Measurements from ENCODE around the gene RNF217.
"Not testable (repeated sequence)": the region's sequence is repeated elsewhere in the genome, so short reads cannot be mapped to it uniquely, and the experiment has no call there.

The RNF217 gene

DNA sequence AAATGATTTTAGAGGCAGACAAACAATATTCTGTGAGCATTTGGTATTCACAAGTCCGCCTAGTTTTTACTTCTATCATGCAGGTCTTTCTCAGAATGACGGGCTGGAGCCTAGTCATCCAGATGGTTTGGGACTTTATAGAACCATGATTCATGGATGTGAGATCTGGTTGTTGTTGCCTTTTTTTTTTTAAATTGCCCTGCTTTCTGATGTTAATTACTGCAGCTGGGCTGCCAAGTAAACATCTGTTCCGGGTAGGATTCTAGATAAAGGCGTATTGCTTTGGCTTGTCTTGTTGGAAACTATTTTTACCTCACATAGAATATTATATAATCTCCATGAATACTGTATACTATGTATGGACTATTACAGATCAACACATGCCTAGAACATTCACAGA lies 58.1 kb downstream of the RNF217 start:
- no peak for DNase-seq

DNA sequence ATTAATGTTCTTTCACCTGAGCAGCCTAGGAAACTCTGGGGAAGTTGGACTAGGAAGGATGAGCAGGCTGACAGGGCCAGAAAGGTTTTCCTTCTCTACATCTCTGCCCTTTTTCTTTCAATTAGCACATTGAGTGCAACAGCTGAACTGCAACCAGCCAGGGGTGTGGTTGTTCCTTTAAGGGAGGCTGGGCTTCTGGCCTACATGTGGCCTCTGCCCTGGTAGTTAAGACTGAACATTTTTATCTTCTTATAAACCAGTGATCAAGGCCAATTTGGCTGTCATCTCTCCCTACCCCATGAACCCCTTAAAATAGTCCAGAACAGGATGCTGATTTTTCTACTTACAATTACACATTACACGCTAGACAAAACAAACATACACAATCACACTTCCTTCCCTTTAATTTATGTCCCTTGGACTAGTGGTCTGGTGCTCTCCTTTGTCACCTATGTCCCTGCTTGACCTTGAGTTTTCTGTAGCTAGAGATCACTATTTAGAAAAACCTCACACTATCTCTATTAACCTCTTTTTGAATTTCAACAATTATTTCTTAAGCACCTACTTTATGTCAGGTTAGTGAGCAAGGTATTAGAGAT lies 60.3 kb downstream of the RNF217 start:
- DNase-seq, result no peak

DNA sequence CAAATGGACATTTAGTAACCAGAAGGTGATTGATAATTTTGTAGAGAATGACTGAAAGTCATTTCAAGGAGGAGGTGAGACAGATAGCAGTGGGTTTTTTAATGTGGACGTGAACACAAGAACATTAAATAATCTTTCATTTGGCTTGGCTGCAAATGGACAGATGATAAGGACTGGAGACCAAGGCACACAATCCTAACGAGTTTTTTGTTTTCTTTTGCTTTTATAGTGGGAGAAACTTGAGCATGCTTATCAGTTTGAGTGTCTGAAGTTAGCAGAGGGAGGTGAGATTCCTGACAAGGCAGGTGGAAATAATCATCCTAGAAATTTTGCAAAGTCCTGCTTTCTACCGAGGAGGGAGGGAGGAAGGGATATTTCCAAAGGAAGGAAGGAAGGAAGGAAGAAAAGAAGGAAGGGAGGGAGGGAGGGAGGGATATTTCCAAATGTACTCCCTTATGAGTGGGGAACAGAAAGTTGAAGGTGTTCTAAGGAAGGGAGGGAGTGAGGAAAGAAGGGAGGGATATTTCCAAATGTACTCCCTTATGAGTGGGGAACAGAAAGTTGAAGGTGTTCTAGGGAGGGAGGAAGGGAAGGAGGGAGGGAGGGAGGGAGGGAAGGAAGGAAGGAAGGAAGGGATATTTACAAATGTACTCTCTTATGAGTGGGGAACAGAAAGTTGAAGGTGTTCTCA lies 63.1 kb downstream of the RNF217 start:
- no peak for DNase-seq

DNA sequence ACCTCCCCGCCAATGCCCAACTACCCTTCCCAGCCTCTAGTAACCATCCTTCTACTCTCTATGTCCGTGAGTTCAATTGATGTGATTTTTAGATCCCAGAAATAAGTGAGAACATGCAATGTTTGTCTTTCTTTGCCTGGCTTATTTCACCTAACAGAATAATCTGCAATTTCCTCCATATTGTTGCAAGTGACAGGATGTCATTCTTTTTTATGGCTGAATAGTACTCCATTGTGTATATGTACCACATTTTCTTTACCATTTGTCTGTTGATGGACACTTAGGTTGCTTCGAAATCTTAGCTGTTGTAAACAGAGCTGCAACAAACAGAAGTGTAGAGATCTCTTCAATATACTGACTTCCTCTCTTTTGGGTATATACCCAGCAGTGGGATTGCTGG lies 65.0 kb downstream of the RNF217 start:
- DNase-seq, result no peak

DNA sequence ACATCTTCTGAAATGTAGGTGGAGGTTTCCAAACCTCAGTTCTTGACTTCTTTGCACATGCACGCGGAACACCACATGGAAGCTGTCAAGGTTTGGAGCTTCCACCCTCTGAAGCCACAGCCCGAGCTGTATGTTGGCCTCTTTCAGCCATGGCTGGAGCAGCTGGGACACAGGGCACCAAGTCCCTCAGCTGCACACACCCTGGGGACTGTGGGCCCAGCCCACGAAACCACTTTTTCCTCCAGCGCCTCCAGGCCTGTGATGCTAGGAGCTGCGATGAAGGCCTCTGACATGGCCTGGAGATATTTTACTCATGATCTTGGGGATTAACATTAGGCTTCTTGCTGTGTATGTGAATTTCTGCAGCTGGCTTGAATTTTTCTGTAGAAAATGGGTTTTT lies 68.7 kb downstream of the RNF217 start:
- DNase-seq, result no peak

DNA sequence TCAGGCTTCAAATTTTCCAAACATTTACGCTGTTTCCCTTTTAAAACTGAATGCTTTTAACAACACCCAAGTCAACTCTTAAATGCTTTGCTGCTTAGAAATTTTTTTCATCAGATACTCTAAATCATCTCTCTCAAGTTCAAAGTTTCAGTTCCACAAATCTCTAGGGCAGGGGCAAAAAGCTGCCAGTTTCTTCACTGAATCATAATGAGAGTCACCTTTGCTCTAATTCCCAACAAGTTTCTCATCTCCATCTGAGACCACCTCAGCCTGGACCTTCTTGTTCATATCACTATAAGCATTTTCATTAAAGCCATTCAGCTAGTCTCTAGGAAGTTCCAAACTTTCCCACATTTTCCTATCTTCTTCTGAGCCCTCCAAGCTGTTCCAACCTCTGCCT lies 69.1 kb downstream of the RNF217 start:
- no peak for DNase-seq

DNA sequence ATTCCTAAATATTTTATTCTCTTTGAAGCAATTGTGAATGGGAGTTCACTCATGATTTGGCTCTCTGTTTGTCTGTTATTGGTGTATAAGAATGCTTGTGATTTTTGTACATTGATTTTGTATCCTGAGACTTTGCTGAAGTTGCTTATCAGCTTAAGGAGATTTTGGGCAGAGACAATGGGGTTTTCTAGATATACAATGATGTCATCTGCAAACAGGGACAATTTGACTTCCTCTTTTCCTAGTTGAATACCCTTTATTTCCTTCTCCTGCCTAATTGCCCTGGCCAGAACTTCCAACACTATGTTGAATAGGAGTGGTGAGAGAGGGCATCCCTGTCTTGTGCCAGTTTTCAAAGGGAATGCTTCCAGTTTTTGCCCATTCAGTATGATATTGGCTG lies 72.7 kb downstream of the RNF217 start:
- DNase-seq, result not testable (repeated sequence)

DNA sequence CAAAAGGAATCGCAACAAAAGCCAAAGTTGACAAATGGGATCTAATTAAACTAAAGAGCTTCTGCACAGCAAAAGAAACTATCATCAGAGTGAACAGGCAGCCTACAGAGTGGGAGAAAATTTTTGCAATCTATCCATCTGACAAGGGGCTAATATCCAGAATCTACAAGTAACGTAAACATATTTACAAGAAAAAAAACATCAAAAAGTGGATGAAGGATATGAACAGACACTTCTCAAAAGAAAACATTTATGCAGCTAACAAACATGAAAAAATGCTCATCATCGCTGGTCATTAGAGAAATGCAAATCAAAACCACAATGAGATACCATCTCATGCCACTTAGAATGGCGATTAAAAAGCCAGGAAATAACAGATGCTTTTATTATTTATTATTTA lies 74.2 kb downstream of the RNF217 start:
- DNase-seq, result not testable (repeated sequence)

DNA sequence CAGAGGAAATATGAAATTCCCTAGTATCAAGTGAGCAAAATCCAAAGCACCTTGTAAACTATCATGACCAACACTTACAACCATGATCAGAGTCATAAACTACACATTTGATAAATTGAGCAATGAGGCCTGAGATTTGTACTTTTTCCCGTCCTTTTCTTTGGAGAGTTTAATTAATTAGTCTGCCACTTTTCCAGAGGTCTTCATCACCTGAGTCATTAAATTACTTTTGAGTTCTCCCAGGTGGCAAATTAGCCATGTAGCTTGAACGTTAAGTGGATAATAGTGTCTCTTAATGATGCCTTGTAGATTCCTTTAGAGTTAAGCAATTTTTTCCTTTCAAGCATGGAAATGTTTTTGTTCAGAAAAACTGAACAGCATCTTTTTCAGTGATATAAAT lies 75.6 kb downstream of the RNF217 start:
- no peak for DNase-seq

DNA sequence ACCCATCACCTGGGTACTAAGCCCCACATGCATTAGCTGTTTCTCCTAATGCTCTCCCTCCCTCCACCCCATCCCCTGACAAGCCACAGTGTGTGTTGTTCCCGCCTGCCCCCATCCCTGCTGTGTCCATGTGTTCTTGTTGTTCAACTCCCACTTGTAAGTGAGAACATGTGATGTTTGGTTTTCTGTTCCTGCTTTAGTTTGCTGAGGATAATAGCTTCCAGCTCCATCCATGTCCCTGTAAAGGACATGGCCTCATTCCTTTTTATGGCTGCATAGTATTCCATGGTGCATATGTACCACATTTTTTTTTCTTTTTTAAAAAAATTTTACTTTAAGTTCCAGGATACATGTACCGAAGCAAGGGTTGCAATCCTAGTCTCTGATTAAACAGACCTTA lies 76.7 kb downstream of the RNF217 start:
- DNase-seq, result no peak

DNA sequence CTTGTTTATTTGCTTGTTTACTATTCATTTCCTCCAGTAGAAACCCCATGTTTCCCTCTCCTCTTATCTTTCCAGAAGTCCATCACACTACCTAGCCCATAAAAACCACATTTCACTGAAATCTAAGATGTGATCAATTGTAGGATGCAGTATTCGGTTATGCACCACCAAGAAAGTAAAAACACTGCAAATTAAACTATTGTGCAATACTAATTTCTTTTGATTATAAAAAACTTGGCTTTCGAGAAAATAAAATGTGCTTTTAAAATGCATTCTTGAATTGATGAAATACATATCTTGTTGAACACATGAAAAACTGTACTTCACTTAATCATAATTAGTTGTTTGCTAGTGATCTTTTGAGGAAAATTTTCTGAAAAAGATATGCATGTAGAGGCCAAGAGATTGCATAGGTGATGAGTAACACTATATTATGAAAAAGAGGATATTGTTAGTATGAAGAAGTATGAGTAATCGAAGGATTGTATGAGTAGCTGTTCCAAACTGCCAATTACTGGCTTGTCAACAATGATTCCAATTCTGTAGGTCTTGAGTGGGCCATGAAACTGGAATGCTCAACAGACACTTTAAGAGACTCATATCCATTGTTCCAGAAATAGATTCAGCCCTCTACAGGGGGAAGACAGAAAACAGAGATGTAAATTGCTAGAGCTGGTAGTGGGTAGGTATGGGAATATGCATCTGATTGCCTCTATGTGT lies 79.7 kb downstream of the RNF217 start:
- DNase-seq, result no peak

DNA sequence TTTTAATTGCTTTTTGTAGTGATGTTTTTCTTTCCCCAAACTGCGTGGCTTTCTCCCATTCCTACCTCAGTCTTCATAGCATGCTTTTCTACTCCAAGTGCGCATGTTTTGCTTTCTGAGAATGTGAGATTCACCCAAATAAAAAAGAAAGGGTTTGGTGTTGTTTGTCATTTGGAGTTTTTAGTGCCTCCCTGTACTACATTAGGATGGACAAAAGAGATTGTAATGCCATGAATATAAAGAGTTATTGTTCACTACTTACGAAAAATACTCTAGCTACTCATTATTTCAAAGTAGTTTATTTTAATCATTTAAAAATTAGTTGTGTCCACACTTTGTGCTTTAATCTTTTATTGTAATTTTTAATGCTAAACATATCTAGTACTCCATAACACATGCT lies 81.8 kb downstream of the RNF217 start:
- DNase-seq, result no peak

DNA sequence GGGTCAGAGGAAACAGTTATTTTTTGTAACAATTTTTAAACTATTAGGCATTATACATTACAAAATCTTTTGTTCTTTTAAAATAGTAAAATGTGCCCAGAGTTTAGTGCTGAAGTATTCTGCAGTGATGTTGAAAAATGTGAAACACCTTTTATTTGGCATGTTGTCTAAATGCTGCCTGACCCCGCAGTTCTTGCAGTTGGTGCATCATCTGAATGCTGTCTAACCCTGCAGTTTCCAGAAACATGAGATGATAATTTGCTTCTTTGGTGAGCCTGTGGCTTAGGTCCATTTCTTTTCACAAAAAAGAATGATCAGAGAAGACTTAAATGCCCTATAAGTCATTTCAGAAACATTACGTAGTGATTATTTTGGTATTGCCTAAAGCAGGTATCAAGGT lies 82.4 kb downstream of the RNF217 start:
- DNase-seq, result no peak

DNA sequence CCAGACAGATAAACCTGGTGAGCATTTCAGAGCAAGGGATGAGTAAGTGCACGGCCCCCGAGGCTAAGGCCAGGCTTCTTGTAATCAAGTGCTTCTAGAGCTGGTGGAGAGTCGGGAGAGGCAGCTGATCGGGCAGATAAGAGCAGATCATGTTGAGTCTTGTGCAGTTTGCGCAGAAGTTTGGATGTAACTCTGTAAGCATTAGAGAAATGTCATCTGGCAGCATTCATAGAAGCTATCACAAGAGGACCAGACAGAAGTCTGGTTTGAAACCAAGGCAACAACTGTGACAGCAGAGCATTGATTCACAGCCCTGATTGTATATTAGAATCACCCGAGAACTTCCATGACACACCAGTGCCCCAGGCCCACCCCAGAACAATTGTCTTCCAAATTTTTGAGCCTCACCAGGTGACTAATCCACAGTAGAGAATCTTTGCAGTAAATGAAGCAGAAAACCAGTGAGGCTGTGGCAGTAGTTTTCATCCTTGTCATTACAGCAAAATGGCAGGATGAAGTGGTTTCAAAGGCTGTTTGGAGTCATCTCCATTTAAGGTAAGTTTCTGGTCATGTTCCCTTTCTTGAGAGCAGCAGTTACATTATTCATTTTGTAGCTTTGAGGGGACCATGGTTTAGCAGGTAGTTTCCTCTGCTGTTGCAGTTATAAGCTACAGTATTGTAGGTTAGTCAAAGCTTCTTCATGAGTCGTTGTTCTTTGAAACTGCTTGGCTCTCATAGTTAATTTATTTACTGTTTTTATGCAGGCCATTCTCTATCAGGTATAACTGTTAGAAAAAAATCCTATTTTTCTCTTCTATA lies 84.1 kb downstream of the RNF217 start:
- no peak for DNase-seq

DNA sequence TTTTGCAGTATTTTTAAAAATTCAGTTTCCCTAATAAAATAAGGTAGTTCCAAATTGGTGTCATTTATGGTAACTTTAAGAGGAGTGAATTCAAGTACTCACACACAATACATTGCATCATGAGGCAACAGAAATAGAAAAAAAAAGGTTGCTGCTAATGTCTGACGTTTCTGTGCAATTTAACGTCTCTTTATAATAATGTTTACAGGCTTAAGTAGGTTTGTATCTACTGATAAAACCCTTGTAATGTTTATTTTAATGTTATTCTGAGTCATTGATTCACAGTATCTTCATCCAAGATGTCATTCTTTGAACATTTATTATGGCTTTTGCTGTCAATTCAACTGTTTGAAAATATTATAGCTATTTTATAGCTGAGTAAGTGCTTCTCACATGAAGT lies 86.0 kb downstream of the RNF217 start:
- DNase-seq, result no peak

DNA sequence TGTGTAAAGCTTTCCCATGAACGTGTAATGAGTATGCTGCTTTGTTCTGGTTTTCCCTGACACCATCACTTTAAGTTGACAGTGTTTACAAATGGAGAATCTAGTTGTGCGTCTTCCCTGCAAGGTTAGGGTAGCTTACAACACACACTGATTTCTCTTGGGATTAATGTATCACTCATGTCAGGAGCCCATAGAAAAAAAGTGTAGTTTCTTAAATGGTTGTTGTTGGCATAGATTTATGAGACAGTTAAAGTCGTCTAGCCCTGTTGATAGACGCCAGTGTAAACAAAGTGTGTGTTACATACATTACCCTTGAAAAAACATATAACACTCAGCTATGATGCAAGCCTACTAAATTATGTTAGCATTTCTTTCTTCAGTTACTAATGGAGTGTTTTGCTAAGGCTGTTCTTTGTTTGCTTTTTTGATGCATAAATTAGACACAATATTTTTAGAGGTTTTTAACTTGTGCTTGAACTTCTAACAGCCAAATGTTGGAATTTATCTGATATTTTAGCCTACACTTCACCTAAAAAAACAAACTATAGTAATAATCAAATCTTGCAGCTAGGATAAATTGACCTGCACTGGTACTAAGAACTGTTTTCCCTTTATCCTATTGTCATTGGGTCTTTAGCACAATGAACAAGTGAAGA lies 88.6 kb downstream of the RNF217 start:
- no peak for DNase-seq

DNA sequence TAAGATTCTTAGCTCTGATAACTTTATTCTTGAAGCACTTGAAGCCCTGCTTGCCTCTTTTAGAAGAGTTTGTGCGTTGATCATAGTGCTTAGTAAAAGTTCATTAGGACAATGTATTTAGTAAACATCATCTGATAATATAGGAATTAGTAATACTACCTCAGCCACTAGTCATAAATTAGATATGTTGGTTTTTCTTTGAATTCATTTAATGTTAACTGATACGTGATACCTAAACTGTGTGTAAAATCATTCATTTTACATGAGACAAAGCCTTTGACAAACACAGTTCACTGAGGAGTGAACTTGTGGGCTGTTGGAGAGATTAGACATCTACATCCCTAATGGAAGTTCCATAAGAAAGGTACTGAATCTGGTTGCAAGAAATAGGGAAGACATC lies 91.6 kb downstream of the RNF217 start:
- no peak for DNase-seq

DNA sequence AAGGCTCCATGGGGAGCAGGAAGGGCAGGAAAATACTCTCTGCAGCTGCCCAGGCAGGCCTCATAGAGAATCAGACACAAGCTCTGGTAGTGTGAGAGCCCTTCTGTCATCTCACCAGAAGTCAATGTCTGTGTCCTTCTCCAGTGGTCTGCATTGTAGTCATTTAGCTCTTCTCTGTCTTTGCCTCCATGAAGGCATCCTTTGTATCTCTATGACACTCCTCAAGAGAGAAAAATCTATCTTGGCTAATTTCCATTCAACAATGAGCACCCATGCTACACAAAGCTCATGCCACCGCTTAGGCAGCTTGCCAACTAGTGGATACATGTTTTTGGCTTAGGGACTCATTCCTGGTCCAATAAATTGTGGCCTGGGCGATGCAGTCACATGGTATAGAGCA lies 92.1 kb downstream of the RNF217 start:
- no peak for DNase-seq

DNA sequence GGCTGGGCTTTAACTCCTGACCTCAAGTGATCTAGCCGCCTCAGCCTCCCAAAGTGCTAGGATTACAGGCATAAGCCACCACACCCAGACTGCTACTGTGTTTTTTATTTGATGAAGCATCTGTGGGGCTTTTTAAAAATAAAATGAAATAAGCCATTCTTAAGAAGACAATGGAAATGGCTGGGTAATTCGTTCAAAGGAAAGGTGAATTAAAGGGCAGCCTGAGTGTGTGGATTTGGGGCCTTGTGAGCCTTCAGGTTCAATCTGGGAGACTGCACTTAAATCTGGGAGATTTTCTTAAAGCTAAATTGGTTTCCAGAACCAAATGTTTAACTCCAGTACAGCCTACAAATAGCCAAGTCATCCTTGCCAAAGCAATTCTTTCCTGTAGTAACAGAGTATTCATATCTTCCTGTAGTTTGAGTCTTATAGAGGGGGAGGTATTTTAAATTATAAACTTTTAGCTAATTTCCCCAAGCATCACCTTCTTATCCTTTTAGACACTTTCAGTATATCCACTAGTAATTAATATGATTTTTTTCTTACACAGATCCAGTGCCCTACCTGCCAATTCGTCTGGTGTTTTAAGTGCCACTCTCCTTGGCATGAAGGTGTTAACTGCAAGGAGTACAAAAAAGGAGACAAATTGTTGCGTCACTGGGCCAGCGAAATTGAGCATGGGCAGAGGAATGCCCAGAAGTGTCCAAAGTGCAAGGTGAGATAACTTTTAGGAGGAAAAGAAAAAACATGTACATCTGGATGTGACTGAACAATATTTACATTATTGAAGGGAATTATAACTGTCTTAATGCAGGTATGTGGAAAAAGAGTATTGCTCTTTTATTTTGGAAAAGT lies 95.4 kb downstream of the RNF217 start:
- DNase-seq, result no peak

DNA sequence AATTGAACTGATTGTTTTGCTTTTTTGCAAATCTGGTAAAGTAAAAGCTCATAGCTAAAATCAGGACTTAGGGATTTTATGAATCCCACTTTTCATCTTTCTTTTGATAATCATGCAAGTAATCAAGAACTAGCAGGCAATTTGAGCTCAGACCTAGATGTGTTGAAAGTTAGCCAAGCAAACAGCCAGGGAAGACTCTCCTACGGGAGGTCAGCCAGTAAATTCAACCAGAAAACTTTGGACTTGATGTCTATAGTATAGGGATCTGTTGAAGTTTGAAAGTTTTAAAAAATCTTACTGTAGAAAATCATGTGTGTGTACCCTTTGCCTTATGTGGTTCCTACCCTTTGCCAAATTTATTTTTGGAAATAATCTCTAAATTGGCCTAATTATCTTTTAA lies 96.3 kb downstream of the RNF217 start:
- DNase-seq, result no peak

DNA sequence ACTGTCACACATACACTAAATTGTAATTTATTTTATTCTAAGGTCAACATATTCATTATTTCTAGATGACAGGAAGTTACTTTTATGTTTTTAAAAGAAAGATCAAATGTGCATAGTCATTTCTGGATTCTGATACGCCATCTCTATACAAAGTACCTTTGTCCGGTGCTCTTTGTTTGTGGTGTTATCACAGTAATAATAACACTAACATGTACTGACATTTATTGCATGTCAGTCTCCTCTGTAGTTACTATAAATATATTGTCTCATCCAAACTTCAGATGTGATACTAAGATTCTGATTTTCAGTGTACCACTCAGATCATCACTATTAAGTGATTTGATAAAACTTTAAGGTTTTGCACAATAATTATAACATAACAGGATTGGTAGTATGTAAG lies 101.1 kb downstream of the RNF217 start:
- no peak for DNase-seq

DNA sequence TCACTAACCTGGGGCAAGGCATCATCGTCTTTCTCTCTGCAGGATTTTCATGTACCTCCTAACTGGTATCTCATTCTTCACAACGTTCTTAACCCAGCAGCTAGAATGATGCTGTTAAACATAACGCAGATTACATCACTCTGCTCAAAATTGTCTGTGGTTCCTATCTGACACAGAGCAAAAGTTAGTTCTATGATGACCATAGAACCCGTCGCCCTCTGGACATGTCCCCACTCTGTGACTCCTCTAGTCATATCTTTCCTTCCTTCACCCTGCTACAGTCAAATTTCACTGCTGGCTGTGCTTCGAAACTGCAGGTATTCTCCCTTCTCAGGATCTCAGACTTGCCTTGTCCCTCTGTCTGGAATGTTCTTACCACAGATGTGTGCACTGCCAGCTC lies 103.9 kb downstream of the RNF217 start:
- no peak for DNase-seq
